GM21619 (cell line): ENCODE data around the gene TMEM45B.
"Not testable (repeated sequence)": the region's sequence is repeated elsewhere in the genome, so short reads cannot be mapped to it uniquely, and the experiment has no call there.

Source experiments
- ATAC-seq: cut with Tn5 transposase; IDR thresholded peaks from one replicate; pipeline ENCODE4 v1.9.1; 2021; ENCODE audit not compliant: unreplicated experiment

Gene TMEM45B

GRCh38 chr11:129849447-129850130 is 33.9 kb downstream of the TMEM45B start:
- no peak for ATAC-seq

- ATAC-seq = no peak
Measured at GRCh38 chr11:129852125-129852740, 36.6 kb downstream of the TMEM45B start.

GRCh38 chr11:129853518-129854231 is 38.0 kb downstream of the TMEM45B start:
- no peak for ATAC-seq

GRCh38 chr11:129854232-129854805 is 38.7 kb downstream of the TMEM45B start:
- no peak for ATAC-seq

- no peak for ATAC-seq
Measured at GRCh38 chr11:129855086-129855485, 39.4 kb downstream of the TMEM45B start.

- ATAC-seq = no peak
Measured at GRCh38 chr11:129856036-129856435, 40.4 kb downstream of the TMEM45B start.

GRCh38 chr11:129861702-129862522 is 46.3 kb downstream of the TMEM45B start:
- no peak for ATAC-seq

- no peak for ATAC-seq
Measured at GRCh38 chr11:129864811-129865210, 49.2 kb downstream of the TMEM45B start.

- ATAC-seq = no peak
Measured at GRCh38 chr11:129865701-129866100, 50.1 kb downstream of the TMEM45B start.

GRCh38 chr11:129866311-129866710 is 50.7 kb downstream of the TMEM45B start:
- no peak for ATAC-seq

- not testable (repeated sequence) for ATAC-seq
Measured at GRCh38 chr11:129868626-129869025, 53.0 kb downstream of the TMEM45B start.

- ATAC-seq = no peak
Measured at GRCh38 chr11:129871914-129872313, 56.3 kb downstream of the TMEM45B start.

GRCh38 chr11:129880311-129880710 is 64.7 kb downstream of the TMEM45B start:
- no peak for ATAC-seq

- no peak for ATAC-seq
Measured at GRCh38 chr11:129881570-129882170, 66.0 kb downstream of the TMEM45B start.

- ATAC-seq = no peak
Measured at GRCh38 chr11:129884581-129884980, 68.9 kb downstream of the TMEM45B start.

- ATAC-seq = no peak
Measured at GRCh38 chr11:129885381-129885780, 69.7 kb downstream of the TMEM45B start.

- ATAC-seq = no peak
Measured at GRCh38 chr11:129888451-129888850, 72.8 kb downstream of the TMEM45B start.

- ATAC-seq = no peak
Measured at GRCh38 chr11:129894278-129895125, 78.9 kb downstream of the TMEM45B start.
